ENCODE data around the gene OTUD4. TPM values are rescaled to one million over a fixed set of nuclear protein-coding genes. Genes with fewer than 3 reads are reported as not detected.

The OTUD4 gene
- polyA plus RNA-seq, 1 donor: 37.0 TPM

DNA sequence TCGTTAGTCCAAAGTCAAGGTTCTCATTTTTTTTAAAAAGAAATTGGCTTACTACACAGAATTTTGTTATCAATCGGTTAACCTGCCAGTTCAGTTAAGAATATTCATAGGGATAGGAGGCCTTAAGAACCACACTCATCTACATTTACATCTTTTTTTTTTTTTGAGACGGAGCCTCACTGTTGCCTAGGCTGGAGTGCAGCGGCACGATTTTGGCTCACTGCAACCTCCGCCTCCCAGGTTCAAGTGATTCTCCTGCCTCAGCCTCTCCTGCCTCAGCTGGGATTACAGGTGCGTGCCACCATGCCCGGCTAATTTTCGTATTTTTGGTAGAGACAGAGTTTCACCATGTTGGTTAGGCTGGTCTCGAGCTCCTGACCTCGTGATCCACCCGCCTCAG lies 48.5 kb downstream of the OTUD4 start:
- H3K36me3 ChIP-seq (ENCODE audit: control insufficient read depth, insufficient read depth, low read length): peaks cover 17% of the 10 kb centered on the region
- H3K27ac ChIP-seq (ENCODE audit: low read length): no peak overlapping the region
- no peak for DNase-seq
- no peaks in the 10 kb centered on the region for H3K4me1 ChIP-seq (ENCODE audit: control insufficient read depth, insufficient read depth, low read length)
- no peak overlapping the region for H3K4me3 ChIP-seq (ENCODE audit: low read length)
- no peaks in the 10 kb centered on the region for H3K27me3 ChIP-seq (ENCODE audit: control insufficient read depth, insufficient read depth, low read length)
- WGBS (ENCODE audit: insufficient coverage, low lambda C conversion rate): 40% methylated on average over 1 of the region's 12 CpGs
- H3K9me3 ChIP-seq (ENCODE audit: control insufficient read depth, low read depth, low read length): no peaks in the 10 kb centered on the region

DNA sequence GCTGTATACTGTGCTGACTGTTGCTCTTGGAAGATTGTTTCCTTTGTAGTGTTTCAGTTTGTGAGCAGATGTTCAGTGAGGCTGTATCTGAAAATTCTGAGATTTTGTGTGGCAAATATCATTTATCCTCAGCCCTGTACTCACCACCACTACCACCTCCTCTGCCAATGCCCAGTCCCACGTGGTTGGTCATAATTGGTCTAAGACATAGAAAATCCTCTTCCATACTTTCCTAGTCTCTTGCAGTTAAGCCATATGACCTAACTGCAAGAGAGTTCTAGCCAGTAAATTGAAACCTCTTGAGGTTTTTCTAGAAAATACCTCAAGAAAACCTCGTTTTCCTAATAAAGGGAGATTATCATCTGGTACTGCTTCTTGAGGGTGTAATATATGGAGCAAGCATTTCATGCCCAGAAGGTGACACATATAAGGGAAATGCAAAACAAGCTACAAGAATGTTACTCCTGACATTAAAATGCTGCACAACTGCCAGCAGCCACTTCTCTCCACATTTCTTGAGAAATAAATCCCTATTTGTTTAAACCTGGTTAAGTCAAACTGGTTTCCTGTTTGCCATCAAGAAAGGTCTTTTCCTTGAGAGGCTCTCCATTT lies 49.5 kb downstream of the OTUD4 start:
- H3K4me1 ChIP-seq (ENCODE audit: control insufficient read depth, insufficient read depth, low read length): no peaks in the 10 kb centered on the region
- no peak for DNase-seq
- no peak overlapping the region for H3K27ac ChIP-seq (ENCODE audit: low read length)
- H3K9me3 ChIP-seq (ENCODE audit: control insufficient read depth, low read depth, low read length): no peaks in the 10 kb centered on the region
- no peak overlapping the region for H3K4me3 ChIP-seq (ENCODE audit: low read length)
- 100% methylated on average over 1 of the region's 2 CpGs for WGBS (ENCODE audit: insufficient coverage, low lambda C conversion rate)
- H3K27me3 ChIP-seq (ENCODE audit: control insufficient read depth, insufficient read depth, low read length): no peaks in the 10 kb centered on the region
- H3K36me3 ChIP-seq (ENCODE audit: control insufficient read depth, insufficient read depth, low read length): peaks cover 23% of the 10 kb centered on the region

DNA sequence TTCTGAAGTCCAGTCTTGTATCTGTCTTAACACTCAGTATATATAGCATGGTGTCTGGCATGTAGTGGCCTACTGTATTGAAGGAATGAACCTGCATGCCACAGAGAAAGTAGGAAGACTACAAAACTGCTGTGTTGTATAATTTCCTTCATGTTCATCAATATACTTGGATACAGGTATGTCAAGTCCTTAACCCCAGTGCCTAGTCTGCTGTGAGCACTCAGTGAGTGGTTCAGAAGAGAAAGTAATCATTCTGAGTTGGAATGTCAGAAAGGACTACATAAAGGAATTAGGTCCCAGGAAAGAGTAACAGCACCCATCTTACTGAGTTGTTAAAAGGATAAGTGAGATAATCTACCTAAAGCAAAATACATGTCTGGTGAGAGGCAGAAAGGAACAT lies 50.3 kb downstream of the OTUD4 start:
- H3K4me1 ChIP-seq (ENCODE audit: control insufficient read depth, insufficient read depth, low read length): no peaks in the 10 kb centered on the region
- no peaks in the 10 kb centered on the region for H3K27me3 ChIP-seq (ENCODE audit: control insufficient read depth, insufficient read depth, low read length)
- no peak for DNase-seq
- H3K4me3 ChIP-seq (ENCODE audit: low read length): no peak overlapping the region
- H3K27ac ChIP-seq (ENCODE audit: low read length): no peak overlapping the region
- no peaks in the 10 kb centered on the region for H3K9me3 ChIP-seq (ENCODE audit: control insufficient read depth, low read depth, low read length)
- peaks cover 29% of the 10 kb centered on the region for H3K36me3 ChIP-seq (ENCODE audit: control insufficient read depth, insufficient read depth, low read length)

DNA sequence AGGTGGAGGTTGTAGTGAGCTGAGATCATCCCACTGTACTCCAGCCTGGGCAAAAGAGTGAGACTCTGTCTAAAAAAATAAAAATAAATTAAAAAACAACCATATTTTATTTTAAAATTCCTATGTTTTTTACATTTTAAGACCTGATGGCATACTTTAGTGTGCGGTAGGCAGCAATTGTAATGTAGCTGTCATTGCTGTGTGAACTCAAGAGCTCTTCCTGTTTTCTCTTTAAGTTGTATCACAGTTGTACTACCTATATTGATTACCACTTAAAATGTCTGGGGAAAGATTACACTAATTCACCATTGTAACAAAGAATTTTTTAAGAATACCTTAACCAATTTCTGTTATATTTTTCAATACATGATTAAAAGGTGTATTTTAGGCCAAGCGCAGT lies 55.0 kb downstream of the OTUD4 start:
- no peaks in the 10 kb centered on the region for H3K27me3 ChIP-seq (ENCODE audit: control insufficient read depth, insufficient read depth, low read length)
- no peaks in the 10 kb centered on the region for H3K9me3 ChIP-seq (ENCODE audit: control insufficient read depth, low read depth, low read length)
- peaks cover 48% of the 10 kb centered on the region for H3K36me3 ChIP-seq (ENCODE audit: control insufficient read depth, insufficient read depth, low read length)
- no peaks in the 10 kb centered on the region for H3K4me1 ChIP-seq (ENCODE audit: control insufficient read depth, insufficient read depth, low read length)
- no peak overlapping the region for H3K4me3 ChIP-seq (ENCODE audit: low read length)
- H3K27ac ChIP-seq (ENCODE audit: low read length): no peak overlapping the region
- WGBS (ENCODE audit: insufficient coverage, low lambda C conversion rate): 100% methylated on average over 1 of the region's 2 CpGs
- no peak for DNase-seq

DNA sequence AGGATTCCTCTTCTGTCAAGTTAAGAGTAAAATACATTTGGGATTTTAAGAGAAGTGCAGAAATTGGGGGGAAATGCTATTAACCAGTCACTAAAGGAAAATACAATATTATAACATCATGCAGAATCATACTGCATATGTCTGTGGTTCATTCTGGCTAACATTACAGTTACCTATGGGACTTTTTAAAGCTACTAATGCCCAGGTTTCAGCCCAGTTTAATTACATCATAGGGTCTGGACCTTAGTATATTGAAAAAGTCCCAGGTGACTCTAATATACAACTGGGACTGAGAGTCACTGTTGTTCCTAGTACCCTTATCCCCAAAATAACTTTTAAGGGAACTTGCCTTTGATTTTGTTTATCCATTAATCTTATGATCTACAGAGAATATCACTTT lies 72.3 kb downstream of the OTUD4 start:
- DNase-seq: no peak
- H3K27me3 ChIP-seq (ENCODE audit: control insufficient read depth, insufficient read depth, low read length): no peaks in the 10 kb centered on the region
- no peak overlapping the region for H3K4me3 ChIP-seq (ENCODE audit: low read length)
- H3K36me3 ChIP-seq (ENCODE audit: control insufficient read depth, insufficient read depth, low read length): peaks cover 51% of the 10 kb centered on the region
- no peak overlapping the region for H3K27ac ChIP-seq (ENCODE audit: low read length)
- H3K4me1 ChIP-seq (ENCODE audit: control insufficient read depth, insufficient read depth, low read length): no peaks in the 10 kb centered on the region
- H3K9me3 ChIP-seq (ENCODE audit: control insufficient read depth, low read depth, low read length): no peaks in the 10 kb centered on the region

DNA sequence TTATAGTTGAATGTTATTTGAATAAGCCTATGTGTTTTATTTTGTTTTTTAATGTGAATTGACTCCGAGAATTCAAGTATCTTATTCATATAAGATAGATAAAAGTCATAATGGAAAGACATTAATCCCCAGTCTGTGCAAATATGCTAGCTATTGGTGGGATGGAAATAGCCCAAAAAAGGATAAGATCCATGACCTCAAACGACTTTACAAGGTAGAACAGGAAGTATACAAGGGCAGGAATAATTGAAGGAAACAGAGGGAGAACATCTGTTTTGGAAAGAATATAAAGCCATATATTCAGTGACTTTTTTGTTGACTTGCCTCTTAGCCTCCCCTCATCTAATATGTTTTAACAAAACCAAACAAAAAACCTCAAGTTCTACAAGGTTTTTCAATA lies 73.3 kb downstream of the OTUD4 start:
- Histone ChIP-seq H3K9me3 (ENCODE audit: control insufficient read depth, low read depth, low read length) (no peaks in the 10 kb centered on the region), H3K27ac (ENCODE audit: low read length) (no peak overlapping the region), H3K36me3 (ENCODE audit: control insufficient read depth, insufficient read depth, low read length) (peaks cover 42% of the 10 kb centered on the region), H3K27me3 (ENCODE audit: control insufficient read depth, insufficient read depth, low read length) (no peaks in the 10 kb centered on the region), H3K4me1 (ENCODE audit: control insufficient read depth, insufficient read depth, low read length) (no peaks in the 10 kb centered on the region), H3K4me3 (ENCODE audit: low read length) (no peak overlapping the region)
- WGBS (ENCODE audit: insufficient coverage, low lambda C conversion rate): 50% methylated on average over 2 of the region's 2 CpGs
- DNase-seq: no peak

DNA sequence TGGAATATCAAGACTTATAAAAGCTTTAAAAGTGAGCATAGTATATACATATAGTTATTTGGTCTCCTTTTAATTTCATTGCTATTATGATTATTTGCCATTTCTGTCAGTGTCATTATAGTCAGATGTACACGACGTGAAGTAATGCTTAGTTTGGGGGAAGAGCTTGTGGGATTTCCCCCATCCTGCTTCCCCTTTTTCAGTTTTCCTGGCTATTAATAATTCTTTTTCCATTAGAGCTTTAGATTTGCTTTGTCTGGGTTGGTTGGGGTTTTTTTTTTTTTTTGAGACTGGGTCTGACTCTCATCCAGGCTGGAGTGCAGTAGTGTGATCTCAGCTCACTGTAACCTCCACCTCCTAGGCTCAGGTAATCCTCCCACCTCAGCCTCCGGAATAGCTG lies 76.9 kb downstream of the OTUD4 start:
- Histone ChIP-seq H3K36me3 (ENCODE audit: control insufficient read depth, insufficient read depth, low read length) (peaks cover 20% of the 10 kb centered on the region), H3K9me3 (ENCODE audit: control insufficient read depth, low read depth, low read length) (no peaks in the 10 kb centered on the region), H3K27me3 (ENCODE audit: control insufficient read depth, insufficient read depth, low read length) (no peaks in the 10 kb centered on the region), H3K27ac (ENCODE audit: low read length) (no peak overlapping the region), H3K4me1 (ENCODE audit: control insufficient read depth, insufficient read depth, low read length) (no peaks in the 10 kb centered on the region), H3K4me3 (ENCODE audit: low read length) (no peak overlapping the region)
- DNase-seq: no peak
- no CpG with 5 or more reads among the region's 3 CpGs for WGBS (ENCODE audit: insufficient coverage, low lambda C conversion rate)

DNA sequence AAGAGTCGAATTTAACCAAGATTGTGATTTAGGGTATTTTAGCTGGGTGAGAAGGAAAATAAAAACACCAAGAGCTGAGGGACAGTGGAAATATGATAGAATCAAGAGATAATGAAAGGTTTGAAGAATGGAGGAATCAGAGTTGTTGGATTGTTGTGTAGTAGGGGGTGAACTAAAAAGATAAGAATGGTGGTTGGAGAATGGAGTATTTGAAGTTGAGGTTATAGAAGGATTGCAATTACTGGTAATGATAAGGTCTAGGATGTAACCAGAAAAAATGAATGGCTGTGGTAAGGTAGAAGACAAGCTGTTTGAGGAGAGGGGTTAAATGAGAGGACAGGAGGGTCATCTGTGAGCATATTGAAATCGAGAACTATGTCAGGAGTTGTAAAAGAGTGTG lies 77.8 kb downstream of the OTUD4 start:
- 64% methylated on average over 1 of the region's 2 CpGs for WGBS (ENCODE audit: insufficient coverage, low lambda C conversion rate)
- DNase-seq: no peak
- peaks cover 12% of the 10 kb centered on the region for H3K36me3 ChIP-seq (ENCODE audit: control insufficient read depth, insufficient read depth, low read length)
- H3K27ac ChIP-seq (ENCODE audit: low read length): no peak overlapping the region
- no peaks in the 10 kb centered on the region for H3K9me3 ChIP-seq (ENCODE audit: control insufficient read depth, low read depth, low read length)
- H3K27me3 ChIP-seq (ENCODE audit: control insufficient read depth, insufficient read depth, low read length): no peaks in the 10 kb centered on the region
- no peaks in the 10 kb centered on the region for H3K4me1 ChIP-seq (ENCODE audit: control insufficient read depth, insufficient read depth, low read length)
- no peak overlapping the region for H3K4me3 ChIP-seq (ENCODE audit: low read length)

DNA sequence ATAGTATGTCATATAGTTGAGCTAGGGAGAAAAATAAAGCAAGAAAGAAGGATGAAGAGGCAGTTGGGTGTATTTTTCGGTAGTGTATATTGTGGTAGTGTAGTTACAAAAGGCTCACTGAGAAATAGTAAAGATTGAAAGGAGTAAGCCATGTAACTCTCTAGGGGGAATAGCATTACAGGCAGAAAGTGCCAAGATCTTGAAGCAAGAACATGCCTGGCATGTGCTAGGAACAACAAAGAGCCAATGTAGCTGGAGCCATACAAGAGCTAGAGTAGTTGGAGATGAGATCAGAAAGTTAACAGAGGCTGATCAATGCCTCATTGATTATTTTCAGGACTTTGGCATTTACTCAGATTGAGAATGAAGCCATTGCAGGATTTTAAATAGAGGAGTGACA lies 79.3 kb downstream of the OTUD4 start:
- WGBS (ENCODE audit: insufficient coverage, low lambda C conversion rate): 90% methylated on average over 1 of the region's 1 CpG
- DNase-seq: no peak
- H3K36me3 ChIP-seq (ENCODE audit: control insufficient read depth, insufficient read depth, low read length): peaks cover 3% of the 10 kb centered on the region
- H3K27me3 ChIP-seq (ENCODE audit: control insufficient read depth, insufficient read depth, low read length): no peaks in the 10 kb centered on the region
- H3K27ac ChIP-seq (ENCODE audit: low read length): no peak overlapping the region
- H3K4me3 ChIP-seq (ENCODE audit: low read length): no peak overlapping the region
- H3K9me3 ChIP-seq (ENCODE audit: control insufficient read depth, low read depth, low read length): no peaks in the 10 kb centered on the region
- H3K4me1 ChIP-seq (ENCODE audit: control insufficient read depth, insufficient read depth, low read length): peaks cover 5% of the 10 kb centered on the region

DNA sequence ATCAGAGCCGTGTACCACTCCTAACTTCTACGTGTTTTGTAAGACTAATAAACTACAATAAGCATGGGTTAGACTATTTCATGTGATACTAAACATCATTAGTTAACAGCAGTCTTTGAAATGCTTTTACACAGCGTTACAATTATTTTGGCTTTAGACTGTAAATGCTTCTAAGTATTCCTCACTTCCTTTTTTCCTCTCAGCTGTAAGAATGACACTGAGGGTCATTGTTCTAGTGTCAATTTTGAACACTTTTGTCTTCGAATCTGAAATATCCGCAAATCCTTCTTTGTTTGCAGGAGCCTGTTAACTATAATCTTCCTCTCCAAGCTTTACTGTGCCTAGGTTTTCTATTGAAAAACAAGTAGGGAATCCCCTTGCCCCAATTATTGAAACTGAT lies 80.7 kb downstream of the OTUD4 start:
- Histone ChIP-seq H3K36me3 (ENCODE audit: control insufficient read depth, insufficient read depth, low read length) (peaks cover 5% of the 10 kb centered on the region), H3K4me3 (ENCODE audit: low read length) (peak overlapping the region; percentile 66), H3K4me1 (ENCODE audit: control insufficient read depth, insufficient read depth, low read length) (peaks cover 5% of the 10 kb centered on the region), H3K27ac (ENCODE audit: low read length) (no peak overlapping the region), H3K27me3 (ENCODE audit: control insufficient read depth, insufficient read depth, low read length) (no peaks in the 10 kb centered on the region), H3K9me3 (ENCODE audit: control insufficient read depth, low read depth, low read length) (no peaks in the 10 kb centered on the region)
- WGBS (ENCODE audit: insufficient coverage, low lambda C conversion rate): 42% methylated on average over 2 of the region's 5 CpGs
- peak in 1 of 2 donors; percentile 5 for DNase-seq

DNA sequence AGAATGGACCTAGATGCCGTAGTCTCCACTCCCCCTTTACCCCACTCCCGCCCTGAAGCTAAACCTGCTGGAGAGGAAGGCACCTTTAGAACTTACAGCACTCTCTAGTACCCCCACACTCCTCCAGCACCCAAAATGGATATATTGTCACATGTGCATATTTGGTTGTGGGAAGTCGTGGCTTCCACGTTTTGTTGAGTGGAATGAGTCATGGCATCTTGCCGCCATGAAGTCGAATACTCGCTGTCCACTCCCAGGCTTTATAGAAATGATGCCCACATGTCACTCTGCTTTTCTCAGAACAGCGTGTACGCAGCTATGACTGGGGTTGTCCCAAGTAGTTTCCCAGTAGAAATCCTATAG lies 81.7 kb downstream of the OTUD4 start:
- Histone ChIP-seq H3K4me3 (ENCODE audit: low read length) (peak overlapping the region; percentile 66), H3K36me3 (ENCODE audit: control insufficient read depth, insufficient read depth, low read length) (peaks cover 13% of the 10 kb centered on the region), H3K27ac (ENCODE audit: low read length) (peak overlapping the region; percentile 86), H3K4me1 (ENCODE audit: control insufficient read depth, insufficient read depth, low read length) (peaks cover 5% of the 10 kb centered on the region), H3K9me3 (ENCODE audit: control insufficient read depth, low read depth, low read length) (no peaks in the 10 kb centered on the region), H3K27me3 (ENCODE audit: control insufficient read depth, insufficient read depth, low read length) (no peaks in the 10 kb centered on the region)
- peak in 1 of 2 donors; percentile 35 for DNase-seq
- WGBS (ENCODE audit: insufficient coverage, low lambda C conversion rate): 0% methylated on average over 2 of the region's 9 CpGs

Measured in large intestine (tissue), 3 donors.